Lower leg skin (tissue), 3 donors: ENCODE measurements around the gene KCNMA1.

Source experiments
- CTCF ChIP-seq, 3 donors: fragments of 450-650 bp; IDR thresholded peaks; one replicate each; pipeline ENCODE4 v1.5.1; 2016; ENCODE audit warnings: antibody characterized with exemption in 3 of 3, mild to moderate bottlenecking in 3 of 3, moderate library complexity in 2 of 3
- POLR2A ChIP-seq, 2 donors: fragments of 450-650 bp; IDR thresholded peaks; one replicate each; pipeline ENCODE4 v1.6.1; 2016 to 2017; ENCODE audit warnings: antibody characterized with exemption in 2 of 2, mild to moderate bottlenecking in 1 of 2, moderate library complexity in 1 of 2

- TF ChIP-seq CTCF (IDR thresholded peaks at IDR 0.05): no peak
- TF ChIP-seq POLR2A (IDR thresholded peaks at IDR 0.05): no peak
Observed at GRCh38 chr10:77661100-77661499, 23.5 kb upstream of the KCNMA1 start.
